ENCODE data around the gene SCYL3.

- no peak for TF ChIP-seq CEBPB (IDR thresholded peaks at IDR 0.05)
- no peak for TF ChIP-seq NFIC (IDR thresholded peaks at IDR 0.05)
- peak; percentile 65 for TF ChIP-seq RAD21 (IDR thresholded peaks at IDR 0.05; ENCODE audit: low read depth)
- TF ChIP-seq TAF1 (IDR thresholded peaks at IDR 0.05; ENCODE audit: low read depth) = no peak
- TF ChIP-seq REST (IDR thresholded peaks at IDR 0.05; ENCODE audit: low read depth) = no peak
- TF ChIP-seq MAX (IDR thresholded peaks at IDR 0.05) = no peak
- TF ChIP-seq TCF12 (IDR thresholded peaks at IDR 0.05; ENCODE audit: low read depth) = no peak
- no peak for TF ChIP-seq CREB1 (IDR thresholded peaks at IDR 0.05; ENCODE audit: low read depth)
- no peak for TF ChIP-seq EGR1 (IDR thresholded peaks at IDR 0.05)
- TF ChIP-seq TEAD4 (IDR thresholded peaks at IDR 0.05) = no peak
- TF ChIP-seq YY1 (IDR thresholded peaks at IDR 0.05; ENCODE audit: low read depth) = no peak
- TF ChIP-seq, protein P1, sequence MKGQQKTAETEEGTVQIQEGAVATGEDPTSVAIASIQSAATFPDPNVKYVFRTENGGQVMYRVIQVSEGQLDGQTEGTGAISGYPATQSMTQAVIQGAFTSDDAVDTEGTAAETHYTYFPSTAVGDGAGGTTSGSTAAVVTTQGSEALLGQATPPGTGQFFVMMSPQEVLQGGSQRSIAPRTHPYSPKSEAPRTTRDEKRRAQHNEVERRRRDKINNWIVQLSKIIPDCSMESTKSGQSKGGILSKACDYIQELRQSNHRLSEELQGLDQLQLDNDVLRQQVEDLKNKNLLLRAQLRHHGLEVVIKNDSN (IDR thresholded peaks at IDR 0.05) = no peak
Measured at GRCh38 chr1:169809370-169810095, 84.2 kb downstream of the SCYL3 start.
